K562 (cell line): ENCODE data around the gene SCAP. TPM values are rescaled to one million over a fixed set of nuclear protein-coding genes. Genes with fewer than 3 reads are reported as not detected.
A peak's percentile ranks its signal among the peaks of the same experiment; 100 is the strongest.

Experiments
- DPF2 ChIP-seq: fragments of 450-650 bp; IDR thresholded peaks from 2 replicates; pipeline ENCODE4 v1.6.1; 2016
- E2F6 ChIP-seq, 2 experiments: IDR thresholded peaks; 2 replicates each; pipeline ENCODE4 v1.6.1; 2011; ENCODE audit warnings: borderline replicate concordance in 1 of 2, control low read depth in 1 of 2, low read depth in 1 of 2, low read length in 1 of 2, mild to moderate bottlenecking in 1 of 2, mixed read lengths in 1 of 2, moderate library complexity in 1 of 2; ENCODE audit not compliant: insufficient read depth in 1 of 2, insufficient read length in 1 of 2, poor library complexity in 1 of 2, severe bottlenecking in 1 of 2; ENCODE audit errors: extremely low read depth in 1 of 2
- HDAC2 ChIP-seq: fragments of 450-650 bp; IDR thresholded peaks from 2 replicates; pipeline ENCODE4 v1.6.1; 2016; ENCODE audit warnings: mild to moderate bottlenecking
- KLF16 ChIP-seq: IDR thresholded peaks from 2 replicates; pipeline ENCODE4 v1.6.1; 2016; ENCODE audit warnings: antibody characterized with exemption
- MAX ChIP-seq: sonication (generic); formaldehyde crosslinking; IDR thresholded peaks from 2 replicates; pipeline ENCODE4 v1.9.0; 2022; ENCODE audit warnings: mild to moderate bottlenecking, missing genetic modification reagents
- MGA ChIP-seq: fragments of 450-650 bp; IDR thresholded peaks from 2 replicates; pipeline ENCODE4 v1.6.1; 2016; ENCODE audit warnings: mild to moderate bottlenecking, moderate library complexity
- MLLT1 ChIP-seq, 2 experiments: fragments of 450-650 bp; IDR thresholded peaks; 2 replicates each; pipeline ENCODE4 v1.6.1; 2016
- MNT ChIP-seq, 2 experiments: fragments of 450-650 bp; conservative IDR thresholded peaks; 2 replicates each; pipeline ENCODE4 v1.6.1; 2017; ENCODE audit warnings: mild to moderate bottlenecking in 2 of 2, moderate library complexity in 2 of 2
- SMARCE1 ChIP-seq: fragments of 450-650 bp; IDR thresholded peaks from 2 replicates; pipeline ENCODE4 v1.7.1; 2016; ENCODE audit warnings: mild to moderate bottlenecking
- TRIM28 ChIP-seq: fragments of 450-650 bp; IDR thresholded peaks from 2 replicates; pipeline ENCODE4 v1.6.1; 2017
- polyA plus RNA-seq, 8 experiments: library from polyadenylated mRNA; depleted of rRNA in 4 of 8; stranded (reverse) in 5 of 8; unstranded in 3 of 8; fragments of >200 nt; fragmentation: Nextera tagmentation in 2 of 8; fragmentation: Illumina TruSeq in 1 of 8; extraction: Ambion mirVana in 2 of 8; extraction: Trizol in 1 of 8; gene quantifications; 2 replicates each; pipeline versions ENCODE4 v1.2.1 to v1.2.3, GENCODE V29; 2011 to 2014; ENCODE audit warnings: inconsistent platforms in 1 of 8, missing spikeins in 1 of 8
- total RNA-seq, 7 experiments: library from RNA; depleted of rRNA in 6 of 7; stranded (reverse); fragments of >200 nt in 6 of 7; fragmentation: Illumina TruSeq in 2 of 7; extraction: Trizol in 2 of 7; gene quantifications; 2 replicates each; pipeline versions ENCODE4 v1.2.1 to v1.2.3, GENCODE V29; 2011 to 2021; ENCODE audit warnings: low replicate concordance in 1 of 7

Gene SCAP
- total and polyA plus RNA-seq, 9 of the 15 experiments (the other 6 are each of a cell fraction or from before 2014, with no cell fraction given): 2.6 to 104 (median 37.8) TPM

GRCh38 chr3:47515864-47516319, 40.2 kb upstream of the SCAP start (continued):
- TF ChIP-seq E2F6 (IDR thresholded peaks at IDR 0.05; ENCODE audit: borderline replicate concordance in 1 of 2, extremely low read depth in 1 of 2, insufficient read depth in 1 of 2, insufficient read length in 1 of 2, low read depth in 1 of 2, low read length in 1 of 2, poor library complexity in 1 of 2, severe bottlenecking in 1 of 2): peak; percentile 19 to 49
- peak; percentile 39; the same call in 1 of the 2 replicates for TF ChIP-seq HDAC2
- peak; percentile 83 for TF ChIP-seq MGA
- no peak for TF ChIP-seq KLF16
- TF ChIP-seq DPF2: peak; percentile 71; the same call in 1 of the 2 replicates
- peak; percentile 56 for TF ChIP-seq SMARCE1
- peak in 1 of 2 experiments; percentile 34; a peak in 1 of 4 replicates for TF ChIP-seq MNT (conservative IDR thresholded peaks at IDR 0.05)
- TF ChIP-seq TRIM28: 0 out of 2 replicates have a peak, but pooled peaks have one; percentile 45
- peak; percentile 46 to 70; a peak in 1 of 4 replicates for TF ChIP-seq MLLT1 (IDR thresholded peaks at IDR 0.05)
- TF ChIP-seq MAX (CRISPR knock-in tag): 0 out of 2 replicates have a peak, but pooled peaks have one; percentile 31
